OCI-LY3 (cell line): ENCODE measurements around the gene DSG1.

Experiments
- CTCF ChIP-seq: fragments of 200-600, 300-600 bp; sonication (generic); IDR thresholded peaks from 2 replicates; pipeline ENCODE4 v1.5.1; 2014; ENCODE audit warnings: antibody characterized with exemption, low read length, low read depth
- EZH2phosphoT487 ChIP-seq: fragments of 200-600 bp; shearing (Covaris generic); IDR thresholded peaks from 2 replicates; pipeline ENCODE4 v1.6.1; 2018; ENCODE audit warnings: antibody characterized with exemption, mixed run types, low read depth

GRCh38 chr18:31303771-31304170 is 14.2 kb upstream of the DSG1 start:
- TF ChIP-seq CTCF (no peak), EZH2phosphoT487 (no peak)
